Activated CD8-positive, alpha-beta memory T cell treated with anti-CD3 and anti-CD28 coated beads, Interleukin-2, amount 50 U/mL, for 24 hours (primary cell): ENCODE measurements around the gene SF3B4.

Experiments
- DNase-seq: peaks from one replicate; pipeline ENCODE4 v3.0.0-alpha.2; 2020; ENCODE audit errors: extremely low read depth

SF3B4 gene

GRCh38 chr1:149932474-149932873 lies 4.9 kb upstream of the SF3B4 start:
- no peak for DNase-seq

- DNase-seq: no peak
These were observed 3.7 kb upstream of the SF3B4 start for GRCh38 chr1:149931212-149931790.

- no peak for DNase-seq
These were observed 2.3 kb upstream of the SF3B4 start for GRCh38 chr1:149929856-149930255.

- DNase-seq: no peak
These were observed 760 bp upstream of the SF3B4 start for GRCh38 chr1:149928401-149928724.

GRCh38 chr1:149927056-149927562 lies 494 bp downstream of the SF3B4 start:
- DNase-seq: no peak

GRCh38 chr1:149926296-149926695 lies 1.3 kb downstream of the SF3B4 start:
- DNase-seq: no peak

GRCh38 chr1:149925751-149926150 lies 1.9 kb downstream of the SF3B4 start:
- no peak for DNase-seq

- no peak for DNase-seq
These were observed 2.3 kb downstream of the SF3B4 start for GRCh38 chr1:149925345-149925744.

GRCh38 chr1:149923626-149924025 lies 4.0 kb downstream of the SF3B4 start:
- no peak for DNase-seq

GRCh38 chr1:149917571-149918144 lies 9.9 kb downstream of the SF3B4 start, which contains the start of gene SV2A:
Gene SV2A, minus strand, starts transcription at chr1:149917844. Its CDS starts 4,004 bp downstream, at chr1:149913840.
- no peak for DNase-seq

- DNase-seq: no peak
These were observed 10.7 kb downstream of the SF3B4 start for GRCh38 chr1:149916898-149917252.

GRCh38 chr1:149916193-149916897 lies 11.3 kb downstream of the SF3B4 start:
- DNase-seq: no peak

- DNase-seq: no peak
These were observed 12.0 kb downstream of the SF3B4 start for GRCh38 chr1:149915429-149916192.

- DNase-seq: no peak
These were observed 13.1 kb downstream of the SF3B4 start for GRCh38 chr1:149914545-149914944.

GRCh38 chr1:149906570-149907075 lies 21.0 kb downstream of the SF3B4 start:
- no peak for DNase-seq

GRCh38 chr1:149903836-149904491 lies 23.6 kb downstream of the SF3B4 start:
- no peak for DNase-seq

GRCh38 chr1:149899460-149900284 lies 27.9 kb downstream of the SF3B4 start, which contains the start of gene BOLA1:
Gene BOLA1, plus strand, starts transcription at chr1:149899568. Its CDS starts 492 bp downstream, at chr1:149900060.
- peak; percentile 71 for DNase-seq

- no peak for DNase-seq
These were observed 31.0 kb downstream of the SF3B4 start for GRCh38 chr1:149896575-149896974.

GRCh38 chr1:149888999-149889289 lies 38.7 kb downstream of the SF3B4 start:
- DNase-seq: no peak

- peak; percentile 51 for DNase-seq
These were observed 39.2 kb downstream of the SF3B4 start for GRCh38 chr1:149888247-149888998.
